ENCODE measurements around the gene NPAS2.

Gene NPAS2

DNA sequence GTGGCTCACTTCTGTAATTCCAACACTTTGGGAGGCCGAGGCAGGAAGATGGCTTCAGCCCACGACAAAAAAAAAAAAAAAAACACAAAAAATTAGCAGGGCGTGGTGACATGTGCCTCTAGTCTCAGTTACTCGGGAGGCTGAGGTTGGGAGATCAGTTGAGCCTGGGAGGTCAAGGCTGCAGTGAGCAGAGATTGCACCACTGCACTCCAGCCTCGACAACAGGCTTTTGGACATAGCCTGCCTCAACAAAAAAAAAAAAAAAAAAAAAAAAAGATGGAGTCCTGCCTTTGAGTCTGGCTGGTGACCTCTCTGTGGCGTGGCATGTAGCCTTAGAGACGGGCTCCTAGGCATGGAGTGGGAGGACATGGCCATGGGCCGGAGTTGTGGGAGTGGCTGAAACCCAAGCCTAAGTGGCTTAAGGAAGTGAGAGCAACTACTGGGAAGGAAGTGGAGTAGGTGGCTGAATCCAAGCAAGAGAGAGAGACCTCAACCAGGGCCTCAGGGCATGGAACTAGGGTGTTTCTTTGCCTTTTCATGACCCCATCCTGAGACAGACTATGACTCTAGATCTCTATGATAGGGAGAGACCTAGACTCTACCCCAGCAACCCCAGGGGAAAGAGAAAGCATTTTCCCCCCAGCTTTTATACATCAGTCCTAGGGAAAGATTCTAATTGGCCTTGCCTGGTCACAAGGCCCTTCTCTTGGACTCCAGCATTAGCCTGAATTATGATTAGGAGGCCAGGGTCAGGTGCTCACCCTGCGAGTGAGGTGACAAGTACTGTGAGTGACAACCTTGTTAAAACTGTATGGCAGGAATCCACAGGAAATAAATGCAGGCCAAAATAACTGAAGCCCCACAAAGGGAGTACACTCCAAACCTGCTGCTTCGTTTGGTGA lies 34.2 kb downstream of the NPAS2 start:
- no peaks in the 10 kb centered on the region for H3K9me3 ChIP-seq (ENCODE audit: insufficient read depth, low read length)
- H4K20me1 ChIP-seq (ENCODE audit: insufficient read depth, low read length) = no peaks in the 10 kb centered on the region
- H3K4me2 ChIP-seq (ENCODE audit: low read length) = no peak overlapping the region
- no peak overlapping the region for H2AFZ ChIP-seq (ENCODE audit: low read depth, low read length)
- H3K4me1 ChIP-seq (ENCODE audit: low read length) = no peaks in the 10 kb centered on the region
- H3K36me3 ChIP-seq (replicated peaks; ENCODE audit: low read depth, low read length) = no peaks in the 10 kb centered on the region
- H3K4me3 ChIP-seq (ENCODE audit: low read length) = no peak overlapping the region
- H3K27me3 ChIP-seq (ENCODE audit: low read depth, low read length) = peaks cover 5% of the 10 kb centered on the region
- H3K27ac ChIP-seq (ENCODE audit: low read length) = no peak overlapping the region
- no peaks in the 10 kb centered on the region for H3K79me2 ChIP-seq (ENCODE audit: low read length)
- TF ChIP-seq EZH2phosphoT487 (IDR thresholded peaks at IDR 0.05; ENCODE audit: low read depth) = no peak
- TF ChIP-seq, protein P1, sequence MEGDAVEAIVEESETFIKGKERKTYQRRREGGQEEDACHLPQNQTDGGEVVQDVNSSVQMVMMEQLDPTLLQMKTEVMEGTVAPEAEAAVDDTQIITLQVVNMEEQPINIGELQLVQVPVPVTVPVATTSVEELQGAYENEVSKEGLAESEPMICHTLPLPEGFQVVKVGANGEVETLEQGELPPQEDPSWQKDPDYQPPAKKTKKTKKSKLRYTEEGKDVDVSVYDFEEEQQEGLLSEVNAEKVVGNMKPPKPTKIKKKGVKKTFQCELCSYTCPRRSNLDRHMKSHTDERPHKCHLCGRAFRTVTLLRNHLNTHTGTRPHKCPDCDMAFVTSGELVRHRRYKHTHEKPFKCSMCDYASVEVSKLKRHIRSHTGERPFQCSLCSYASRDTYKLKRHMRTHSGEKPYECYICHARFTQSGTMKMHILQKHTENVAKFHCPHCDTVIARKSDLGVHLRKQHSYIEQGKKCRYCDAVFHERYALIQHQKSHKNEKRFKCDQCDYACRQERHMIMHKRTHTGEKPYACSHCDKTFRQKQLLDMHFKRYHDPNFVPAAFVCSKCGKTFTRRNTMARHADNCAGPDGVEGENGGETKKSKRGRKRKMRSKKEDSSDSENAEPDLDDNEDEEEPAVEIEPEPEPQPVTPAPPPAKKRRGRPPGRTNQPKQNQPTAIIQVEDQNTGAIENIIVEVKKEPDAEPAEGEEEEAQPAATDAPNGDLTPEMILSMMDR (IDR thresholded peaks at IDR 0.05; ENCODE audit: low read depth, low read length) = no peak
- no peak overlapping the region for H3K9ac ChIP-seq (ENCODE audit: low read length)

DNA sequence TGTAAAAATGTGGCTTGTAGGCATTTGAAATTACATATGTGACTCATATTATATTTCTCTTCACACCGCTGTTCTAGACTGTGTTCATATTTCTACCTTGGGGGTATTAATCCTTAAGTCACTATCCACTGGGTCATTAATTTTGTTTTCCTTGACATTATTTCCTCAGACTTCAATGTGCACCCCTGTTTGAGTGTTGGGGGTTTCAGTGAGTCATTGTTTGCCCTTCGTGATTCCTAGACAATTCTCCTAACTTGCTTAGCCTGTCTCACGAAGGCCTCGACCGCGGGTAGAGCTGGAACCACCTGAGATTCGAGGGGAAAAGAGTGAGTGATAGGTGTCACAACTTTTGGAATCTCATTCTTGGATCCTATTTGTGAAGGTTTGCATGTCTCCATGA lies 35.1 kb downstream of the NPAS2 start:
- Histone ChIP-seq H2AFZ (ENCODE audit: low read depth, low read length) (no peak overlapping the region), H3K9me3 (ENCODE audit: insufficient read depth, low read length) (no peaks in the 10 kb centered on the region), H3K4me2 (ENCODE audit: low read length) (no peak overlapping the region), H3K4me1 (ENCODE audit: low read length) (no peaks in the 10 kb centered on the region), H3K9ac (ENCODE audit: low read length) (no peak overlapping the region), H3K79me2 (ENCODE audit: low read length) (no peaks in the 10 kb centered on the region), H3K27me3 (ENCODE audit: low read depth, low read length) (no peaks in the 10 kb centered on the region; the same call in 1 of the 2 replicates), H4K20me1 (ENCODE audit: insufficient read depth, low read length) (no peaks in the 10 kb centered on the region), H3K4me3 (ENCODE audit: low read length) (no peak overlapping the region), H3K36me3 (replicated peaks; ENCODE audit: low read depth, low read length) (no peaks in the 10 kb centered on the region), H3K27ac (ENCODE audit: low read length) (no peak overlapping the region)
- TF ChIP-seq EZH2phosphoT487 (IDR thresholded peaks at IDR 0.05; ENCODE audit: low read depth) = no peak
- TF ChIP-seq, protein P1 (IDR thresholded peaks at IDR 0.05; ENCODE audit: low read depth, low read length) = no peak

GRCh38 chr2:100855606-100856005 lies 35.7 kb downstream of the NPAS2 start:
- H2AFZ ChIP-seq (ENCODE audit: low read depth, low read length) = no peak overlapping the region
- no peak overlapping the region for H3K4me3 ChIP-seq (ENCODE audit: low read length)
- H3K79me2 ChIP-seq (ENCODE audit: low read length) = no peaks in the 10 kb centered on the region
- no peaks in the 10 kb centered on the region; the same call in 1 of the 2 replicates for H3K27me3 ChIP-seq (ENCODE audit: low read depth, low read length)
- H3K4me1 ChIP-seq (ENCODE audit: low read length) = no peaks in the 10 kb centered on the region
- H3K9ac ChIP-seq (ENCODE audit: low read length) = no peak overlapping the region
- no peak overlapping the region for H3K27ac ChIP-seq (ENCODE audit: low read length)
- H3K36me3 ChIP-seq (replicated peaks; ENCODE audit: low read depth, low read length) = no peaks in the 10 kb centered on the region
- TF ChIP-seq, protein P1 (IDR thresholded peaks at IDR 0.05; ENCODE audit: low read depth, low read length) = no peak
- TF ChIP-seq EZH2phosphoT487 (IDR thresholded peaks at IDR 0.05; ENCODE audit: low read depth) = no peak
- no peak overlapping the region for H3K4me2 ChIP-seq (ENCODE audit: low read length)
- no peaks in the 10 kb centered on the region for H3K9me3 ChIP-seq (ENCODE audit: insufficient read depth, low read length)
- H4K20me1 ChIP-seq (ENCODE audit: insufficient read depth, low read length) = no peaks in the 10 kb centered on the region

GRCh38 chr2:100856732-100857131 lies 36.8 kb downstream of the NPAS2 start:
- TF ChIP-seq, protein P1 (IDR thresholded peaks at IDR 0.05; ENCODE audit: low read depth, low read length) = no peak
- no peak for TF ChIP-seq EZH2phosphoT487 (IDR thresholded peaks at IDR 0.05; ENCODE audit: low read depth)
- Histone ChIP-seq H3K4me1 (ENCODE audit: low read length) (no peaks in the 10 kb centered on the region), H3K4me2 (ENCODE audit: low read length) (no peak overlapping the region), H2AFZ (ENCODE audit: low read depth, low read length) (no peak overlapping the region), H3K27me3 (ENCODE audit: low read depth, low read length) (no peaks in the 10 kb centered on the region; the same call in 1 of the 2 replicates), H4K20me1 (ENCODE audit: insufficient read depth, low read length) (no peaks in the 10 kb centered on the region), H3K9ac (ENCODE audit: low read length) (no peak overlapping the region), H3K27ac (ENCODE audit: low read length) (no peak overlapping the region), H3K9me3 (ENCODE audit: insufficient read depth, low read length) (no peaks in the 10 kb centered on the region), H3K36me3 (replicated peaks; ENCODE audit: low read depth, low read length) (no peaks in the 10 kb centered on the region), H3K79me2 (ENCODE audit: low read length) (no peaks in the 10 kb centered on the region), H3K4me3 (ENCODE audit: low read length) (no peak overlapping the region)
